Heart left ventricle (tissue), 13 donors: ENCODE measurements around the gene JAKMIP1.

Experiments used
- POLR2A ChIP-seq, 2 donors: fragments of 450-650 bp; IDR thresholded peaks; one replicate each; pipeline ENCODE4 v1.6.1; 2017; ENCODE audit warnings: antibody characterized with exemption in 2 of 2, mild to moderate bottlenecking in 2 of 2, moderate library complexity in 2 of 2
- TF ChIP-seq, protein P1 (sequence below), 12 donors: fragments of 200-600 bp; sonication (generic) in 4 of 12; IDR thresholded peaks; one replicate each; pipeline versions ENCODE4 v1.5.0 to v1.8.0; 2018 to 2022; ENCODE audit warnings: antibody characterized with exemption in 12 of 12, mild to moderate bottlenecking in 5 of 12
- donor health status: ischemic (EF 13 %, LVEDD 7.1; RV severe dilation, severe dysfunction).
- donor health status: DM: no; HTN: yes; CAD: no.
- donor health status: DM: no; HTN: no; CAD: no.
- donor health status: ischemic (EF 25% LVEDD 6.9; RV normal size, moderate dysfunction).
- donor health status: ischemic (EF 25% LVEDD 5.7; RV mildly dilated, moderate dysfunction).
- donor health status: ischemic (EF 35%, LVEDD 5.7; RV mildly dilated, moderate dysfunction).
- donor health status: nonischemic (EF 11% LVEDD 7.7; RV severe dilation, severe dysfunction).
- donor health status: DM: yes; HTN: yes; CAD: no.
- donor health status: PGD.
- donor health status: ischemic (EF 29% LVEDD 5.4; RV normal size, mild dysfunction).
- donor health status: nonischemic (EF 23%, LVEDD 6.1; RV moderate dilation, normal function).

DNA sequence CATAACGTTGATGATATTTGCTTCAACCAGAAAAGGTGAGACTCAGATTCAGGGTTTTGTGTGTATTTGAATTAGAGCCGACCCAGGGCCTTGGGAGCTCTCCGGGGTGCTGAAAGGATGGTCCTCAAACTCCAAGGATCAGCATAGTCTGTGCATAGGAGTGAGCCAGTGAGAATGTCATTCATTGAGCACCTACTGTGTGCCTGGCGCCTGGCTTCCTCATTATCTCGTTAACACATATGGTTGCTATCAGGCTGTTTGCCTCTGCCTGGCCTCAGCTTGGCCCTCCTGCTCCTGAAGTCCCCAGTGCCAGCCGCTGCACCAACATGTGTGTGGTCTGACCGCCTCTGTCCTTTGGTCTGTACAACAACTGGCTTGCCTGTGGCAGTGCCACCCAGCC lies 25.1 kb upstream of the JAKMIP1 start:
- TF ChIP-seq, protein P1, sequence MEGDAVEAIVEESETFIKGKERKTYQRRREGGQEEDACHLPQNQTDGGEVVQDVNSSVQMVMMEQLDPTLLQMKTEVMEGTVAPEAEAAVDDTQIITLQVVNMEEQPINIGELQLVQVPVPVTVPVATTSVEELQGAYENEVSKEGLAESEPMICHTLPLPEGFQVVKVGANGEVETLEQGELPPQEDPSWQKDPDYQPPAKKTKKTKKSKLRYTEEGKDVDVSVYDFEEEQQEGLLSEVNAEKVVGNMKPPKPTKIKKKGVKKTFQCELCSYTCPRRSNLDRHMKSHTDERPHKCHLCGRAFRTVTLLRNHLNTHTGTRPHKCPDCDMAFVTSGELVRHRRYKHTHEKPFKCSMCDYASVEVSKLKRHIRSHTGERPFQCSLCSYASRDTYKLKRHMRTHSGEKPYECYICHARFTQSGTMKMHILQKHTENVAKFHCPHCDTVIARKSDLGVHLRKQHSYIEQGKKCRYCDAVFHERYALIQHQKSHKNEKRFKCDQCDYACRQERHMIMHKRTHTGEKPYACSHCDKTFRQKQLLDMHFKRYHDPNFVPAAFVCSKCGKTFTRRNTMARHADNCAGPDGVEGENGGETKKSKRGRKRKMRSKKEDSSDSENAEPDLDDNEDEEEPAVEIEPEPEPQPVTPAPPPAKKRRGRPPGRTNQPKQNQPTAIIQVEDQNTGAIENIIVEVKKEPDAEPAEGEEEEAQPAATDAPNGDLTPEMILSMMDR (IDR thresholded peaks at IDR 0.05), result no peak
- no peak for TF ChIP-seq POLR2A (IDR thresholded peaks at IDR 0.05)
